Mammary epithelial cell (primary cell): ENCODE results near the gene AKR1C4.
"Not testable (repeated sequence)": the region's sequence is repeated elsewhere in the genome, so short reads cannot be mapped to it uniquely, and the experiment has no call there.

Experiments
- EZH2 ChIP-seq: IDR thresholded peaks from 2 replicates; pipeline ENCODE4 v1.6.1; 2012; ENCODE audit warnings: low read length, inconsistent platforms, borderline replicate concordance
- TF ChIP-seq, protein P1 (sequence below), 2 donors: IDR thresholded peaks in 1 of 2; conservative IDR thresholded peaks in 1 of 2; 2 replicates each; pipeline ENCODE4 v1.5.1; 2011 to 2012; ENCODE audit warnings: inconsistent platforms in 2 of 2, low read length in 2 of 2, mild to moderate bottlenecking in 2 of 2, control low read depth in 1 of 2, low read depth in 1 of 2; ENCODE audit not compliant: insufficient read depth in 1 of 2; ENCODE audit errors: extremely low read depth in 1 of 2

GRCh38 chr10:5222942-5223341 is 26.3 kb downstream of the AKR1C4 start:
- TF ChIP-seq, protein P1, sequence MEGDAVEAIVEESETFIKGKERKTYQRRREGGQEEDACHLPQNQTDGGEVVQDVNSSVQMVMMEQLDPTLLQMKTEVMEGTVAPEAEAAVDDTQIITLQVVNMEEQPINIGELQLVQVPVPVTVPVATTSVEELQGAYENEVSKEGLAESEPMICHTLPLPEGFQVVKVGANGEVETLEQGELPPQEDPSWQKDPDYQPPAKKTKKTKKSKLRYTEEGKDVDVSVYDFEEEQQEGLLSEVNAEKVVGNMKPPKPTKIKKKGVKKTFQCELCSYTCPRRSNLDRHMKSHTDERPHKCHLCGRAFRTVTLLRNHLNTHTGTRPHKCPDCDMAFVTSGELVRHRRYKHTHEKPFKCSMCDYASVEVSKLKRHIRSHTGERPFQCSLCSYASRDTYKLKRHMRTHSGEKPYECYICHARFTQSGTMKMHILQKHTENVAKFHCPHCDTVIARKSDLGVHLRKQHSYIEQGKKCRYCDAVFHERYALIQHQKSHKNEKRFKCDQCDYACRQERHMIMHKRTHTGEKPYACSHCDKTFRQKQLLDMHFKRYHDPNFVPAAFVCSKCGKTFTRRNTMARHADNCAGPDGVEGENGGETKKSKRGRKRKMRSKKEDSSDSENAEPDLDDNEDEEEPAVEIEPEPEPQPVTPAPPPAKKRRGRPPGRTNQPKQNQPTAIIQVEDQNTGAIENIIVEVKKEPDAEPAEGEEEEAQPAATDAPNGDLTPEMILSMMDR (conservative IDR thresholded peaks at IDR 0.05 in 1 of 2, IDR thresholded peaks at IDR 0.05 in 1 of 2; ENCODE audit: extremely low read depth in 1 of 2, insufficient read depth in 1 of 2, low read depth in 1 of 2, low read length in 2 of 2), result not testable (repeated sequence)
- TF ChIP-seq EZH2, result not testable (repeated sequence)
